Loucy (cell line): Measurements from ENCODE around the gene PXT1.

Source experiments
- H2AFZ ChIP-seq: fragments of 200-600 bp; sonication (generic); 2 replicates; pipeline ENCODE4 v1.6.0; 2016; ENCODE audit warnings: antibody characterized with exemption, mild to moderate bottlenecking, low read length, moderate library complexity
- H3F3A ChIP-seq: fragments of 200-600 bp; 2 replicates; pipeline ENCODE4 v1.6.0; 2016; ENCODE audit warnings: antibody characterized with exemption, low read depth, mild to moderate bottlenecking
- H3K27me3 ChIP-seq: fragments of 200-600 bp; sonication (generic); 2 replicates; pipeline ENCODE4 v1.6.1; 2014; ENCODE audit warnings: low read length, mild to moderate bottlenecking; ENCODE audit not compliant: insufficient read depth, poor library complexity, severe bottlenecking
- H3K36me3 ChIP-seq: fragments of 200-600 bp; sonication (generic); 2 replicates; pipeline ENCODE4 v1.6.1; 2016; ENCODE audit warnings: low read length; ENCODE audit not compliant: insufficient read depth
- H3K4me1 ChIP-seq: fragments of 200-600 bp; sonication (generic); 2 replicates; pipeline ENCODE4 v1.5.1; 2014; ENCODE audit warnings: low read length, mild to moderate bottlenecking; ENCODE audit not compliant: insufficient read depth, poor library complexity, severe bottlenecking
- H3K4me2 ChIP-seq: fragments of 200-600 bp; sonication (generic); 2 replicates; pipeline ENCODE4 v1.6.0; 2014; ENCODE audit warnings: antibody characterized with exemption, low read length, low read depth, mild to moderate bottlenecking; ENCODE audit not compliant: poor library complexity, severe bottlenecking
- H3K4me3 ChIP-seq: fragments of 200-600 bp; sonication (generic); 2 replicates; pipeline ENCODE4 v1.5.1; 2014; ENCODE audit warnings: low read length, mild to moderate bottlenecking, mixed read lengths; ENCODE audit not compliant: poor library complexity, severe bottlenecking
- H3K79me2 ChIP-seq: fragments of 200-600 bp; sonication (generic); 2 replicates; pipeline ENCODE4 v1.6.1; 2014; ENCODE audit warnings: low read length; ENCODE audit not compliant: insufficient read depth
- H3K9ac ChIP-seq: fragments of 200-600 bp; sonication (generic); 2 replicates; pipeline ENCODE4 v1.6.0; 2014; ENCODE audit warnings: mild to moderate bottlenecking, low read depth, low read length, moderate library complexity; ENCODE audit not compliant: poor library complexity, severe bottlenecking
- H3K9me2 ChIP-seq: fragments of 200-600 bp; sonication (generic); replicated peaks from 2 replicates; pipeline ENCODE4 v1.6.1; 2016; ENCODE audit warnings: low read depth, low read length, mixed read lengths
- H3K9me3 ChIP-seq: fragments of 200-600 bp; sonication (generic); 2 replicates; pipeline ENCODE4 v1.6.1; 2014; ENCODE audit warnings: mild to moderate bottlenecking, antibody characterized with exemption, low read length, low read depth; ENCODE audit not compliant: insufficient read depth
- H4K20me1 ChIP-seq: fragments of 200-600 bp; sonication (generic); 2 replicates; pipeline ENCODE4 v1.6.0; 2014; ENCODE audit warnings: antibody characterized with exemption, low read length, mild to moderate bottlenecking; ENCODE audit not compliant: insufficient read depth, poor library complexity, severe bottlenecking
- CTCF ChIP-seq: fragments of 200-600 bp; sonication (generic); conservative IDR thresholded peaks from 2 replicates; pipeline ENCODE4 v1.5.1; 2014; ENCODE audit warnings: mild to moderate bottlenecking, antibody characterized with exemption, low read length
- EZH2phosphoT487 ChIP-seq: fragments of 200-600 bp; IDR thresholded peaks from 2 replicates; pipeline ENCODE4 v1.6.1; 2018; ENCODE audit warnings: antibody characterized with exemption, mild to moderate bottlenecking, moderate library complexity, borderline replicate concordance

PXT1 gene

GRCh38 chr6:36384095-36384494 lies 58.6 kb downstream of the PXT1 start:
- Histone ChIP-seq H3K9ac (no peak overlapping the region), H4K20me1 (no peaks in the 10 kb centered on the region), H3K4me3 (no peak overlapping the region), H3K4me1 (no peaks in the 10 kb centered on the region), H3K9me2 (no peaks in the 10 kb centered on the region), H3K9me3 (no peaks in the 10 kb centered on the region), H3K79me2 (no peaks in the 10 kb centered on the region), H3K4me2 (no peak overlapping the region), H3K36me3 (no peaks in the 10 kb centered on the region), H2AFZ (no peak overlapping the region), H3K27me3 (no peaks in the 10 kb centered on the region), H3F3A (no peaks in the 10 kb centered on the region)
- no peak for TF ChIP-seq EZH2phosphoT487
- TF ChIP-seq CTCF: no peak

GRCh38 chr6:36383606-36384005 lies 59.0 kb downstream of the PXT1 start:
- TF ChIP-seq EZH2phosphoT487 (no peak), CTCF (no peak)
- no peaks in the 10 kb centered on the region for H4K20me1 ChIP-seq
- H3K4me2 ChIP-seq: no peak overlapping the region
- H3K79me2 ChIP-seq: no peaks in the 10 kb centered on the region
- H3K4me1 ChIP-seq: no peaks in the 10 kb centered on the region
- H2AFZ ChIP-seq: no peak overlapping the region
- H3K36me3 ChIP-seq: no peaks in the 10 kb centered on the region
- H3K9me3 ChIP-seq: no peaks in the 10 kb centered on the region
- H3K9me2 ChIP-seq: no peaks in the 10 kb centered on the region
- no peak overlapping the region for H3K4me3 ChIP-seq
- H3K27me3 ChIP-seq: no peaks in the 10 kb centered on the region
- no peak overlapping the region for H3K9ac ChIP-seq
- no peaks in the 10 kb centered on the region for H3F3A ChIP-seq

GRCh38 chr6:36382976-36383375 lies 59.7 kb downstream of the PXT1 start:
- H3K27me3 ChIP-seq: no peaks in the 10 kb centered on the region
- H3K9ac ChIP-seq: no peak overlapping the region
- H3K4me3 ChIP-seq: no peak overlapping the region
- H2AFZ ChIP-seq: no peak overlapping the region
- H3F3A ChIP-seq: no peaks in the 10 kb centered on the region
- H4K20me1 ChIP-seq: no peaks in the 10 kb centered on the region
- TF ChIP-seq EZH2phosphoT487 (no peak), CTCF (no peak)
- H3K9me3 ChIP-seq: no peaks in the 10 kb centered on the region
- no peaks in the 10 kb centered on the region for H3K79me2 ChIP-seq
- H3K9me2 ChIP-seq: no peaks in the 10 kb centered on the region
- H3K4me1 ChIP-seq: no peaks in the 10 kb centered on the region
- no peaks in the 10 kb centered on the region for H3K36me3 ChIP-seq
- no peak overlapping the region for H3K4me2 ChIP-seq
